H1 (cell line): Measurements from ENCODE around the gene METTL2A. TPM values are rescaled to one million over a fixed set of nuclear protein-coding genes. Genes with fewer than 3 reads are reported as not detected.

Experiments
- CTCF ChIA-PET: fragments of 300-600 bp; sonication (Branson Sonifier 250); formaldehyde crosslinking; loops from one replicate; lab custom pipeline; 2021; ENCODE audit not compliant: partially characterized antibody; lab: Charles Lee
- POLR2A ChIA-PET: fragments of 300-600 bp; sonication (Branson Sonifier 250); formaldehyde crosslinking; loops from one replicate; lab custom pipeline; 2021; ENCODE audit warnings: inconsistent platforms; ENCODE audit not compliant: partially characterized antibody; lab: Charles Lee
- DNase-seq, 2 experiments: peaks; one replicate each; pipeline versions ENCODE4 v3.0.0 to v3.0.0-alpha.2; 2010 to 2022; ENCODE audit warnings: low spot score in 2 of 2, low read depth in 1 of 2, mixed read lengths in 1 of 2
- FAIRE-seq: peaks from 2 replicates; lab custom pipeline; 2011; peaks lifted over from hg19 to GRCh38; lab: Jason Lieb, UNC
- H2AFZ ChIP-seq: 2 replicates; pipeline ENCODE4 v1.8.1; 2012; ENCODE audit warnings: low read length, inconsistent platforms
- H2AK5ac ChIP-seq: 2 replicates; pipeline ENCODE4 v1.6.1; 2013; ENCODE audit warnings: low read depth, low read length
- H2BK120ac ChIP-seq: replicated peaks from 2 replicates; pipeline ENCODE3; 2013; ENCODE audit warnings: low read depth, low read length, inconsistent platforms
- H2BK12ac ChIP-seq: 2 replicates; pipeline ENCODE4 v1.6.1; 2013; ENCODE audit warnings: low read depth, low read length
- H2BK15ac ChIP-seq: 2 replicates; pipeline ENCODE4 v1.6.1; 2013; ENCODE audit warnings: low read length
- H2BK20ac ChIP-seq: 2 replicates; pipeline ENCODE4 v1.6.1; 2013; ENCODE audit warnings: low read length
- H2BK5ac ChIP-seq: 2 replicates; pipeline ENCODE4 v1.6.1; 2013; ENCODE audit warnings: low read depth, low read length
- H3K14ac ChIP-seq: 2 replicates; pipeline ENCODE4 v1.6.1; 2013; ENCODE audit warnings: inconsistent platforms; ENCODE audit not compliant: insufficient read length
- H3K18ac ChIP-seq: 2 replicates; pipeline ENCODE4 v1.6.1; 2013; ENCODE audit warnings: low read length; ENCODE audit errors: extremely low read depth
- H3K23ac ChIP-seq: 2 replicates; pipeline ENCODE4 v1.6.1; 2013; ENCODE audit warnings: inconsistent platforms; ENCODE audit not compliant: insufficient read length
- H3K23me2 ChIP-seq: 2 replicates; pipeline ENCODE4 v1.6.1; 2013; ENCODE audit warnings: low read depth, low read length
- H3K27ac ChIP-seq: 2 replicates; pipeline ENCODE4 v1.6.1; 2011; ENCODE audit warnings: low read depth, low read length, inconsistent platforms
- H3K27me3 ChIP-seq, 4 experiments: replicated peaks in 1 of 4; 1 replicate in 1 of 4; 2 replicates in 3 of 4; pipeline versions ENCODE4 v1.6.1 to v1.8.1; 2011 to 2013; ENCODE audit warnings: low read length in 3 of 4, mild to moderate bottlenecking in 3 of 4, inconsistent platforms in 2 of 4, mixed read lengths in 2 of 4, moderate library complexity in 1 of 4; ENCODE audit not compliant: control insufficient read depth in 3 of 4, insufficient read depth in 3 of 4; ENCODE audit errors: extremely low read depth in 1 of 4
- H3K36me3 ChIP-seq, 4 experiments: 2 replicates each; pipeline versions ENCODE4 v1.6.1 to v1.8.1; 2011 to 2013; ENCODE audit warnings: mild to moderate bottlenecking in 4 of 4, low read length in 3 of 4, moderate library complexity in 2 of 4, control low read depth in 1 of 4, inconsistent platforms in 1 of 4; ENCODE audit not compliant: insufficient read depth in 4 of 4, control insufficient read depth in 2 of 4
- H3K4ac ChIP-seq: replicated peaks from 2 replicates; pipeline ENCODE3; 2013; ENCODE audit warnings: low read length, low read depth, mixed read lengths, inconsistent platforms; ENCODE audit not compliant: insufficient read length
- H3K4me1 ChIP-seq, 4 experiments: replicated peaks in 1 of 4; 1 replicate in 1 of 4; 2 replicates in 3 of 4; pipeline versions ENCODE4 v1.6.1 to v1.8.1; 2011 to 2013; ENCODE audit warnings: low read length in 3 of 4, inconsistent platforms in 2 of 4, mixed read lengths in 1 of 4; ENCODE audit not compliant: insufficient read depth in 4 of 4, control insufficient read depth in 3 of 4
- H3K4me2 ChIP-seq, 2 experiments: 2 replicates each; pipeline versions ENCODE4 v1.6.1 to v1.8.1; 2011 to 2013; ENCODE audit warnings: low read depth in 2 of 2, low read length in 2 of 2, control low read depth in 1 of 2, inconsistent platforms in 1 of 2, mild to moderate bottlenecking in 1 of 2; ENCODE audit not compliant: insufficient read depth in 1 of 2
- H3K4me3 ChIP-seq, 4 experiments: fragments of 200-600, 300-600 bp in 1 of 4; sonication (generic), shearing (Covaris generic), sonication (Bioruptor Twin) in 1 of 4; 2 replicates each; pipeline versions ENCODE4 v1.5.1 to v1.8.1; 2011 to 2016; ENCODE audit warnings: low read length in 4 of 4, low read depth in 3 of 4, control low read depth in 2 of 4, inconsistent platforms in 2 of 4, mild to moderate bottlenecking in 2 of 4, mixed read lengths in 1 of 4, moderate library complexity in 1 of 4; ENCODE audit not compliant: insufficient read depth in 2 of 4; ENCODE audit errors: extremely low read depth in 1 of 4
- H3K56ac ChIP-seq: replicated peaks from 2 replicates; pipeline ENCODE3; 2013; ENCODE audit warnings: low read depth, mild to moderate bottlenecking, mixed read lengths, low read length, inconsistent platforms; ENCODE audit not compliant: insufficient read length
- H3K79me1 ChIP-seq: 2 replicates; pipeline ENCODE4 v1.6.1; 2013; ENCODE audit warnings: low read depth, low read length, control low read depth
- H3K79me2 ChIP-seq, 2 experiments: 2 replicates each; pipeline versions ENCODE4 v1.6.1 to v1.8.1; 2012 to 2013; ENCODE audit warnings: low read length in 2 of 2, mild to moderate bottlenecking in 2 of 2, inconsistent platforms in 1 of 2; ENCODE audit not compliant: insufficient read depth in 2 of 2, control insufficient read depth in 1 of 2
- H3K9ac ChIP-seq, 4 experiments: replicated peaks in 1 of 4; 1 replicate in 1 of 4; 2 replicates in 3 of 4; pipeline versions ENCODE4 v1.6.1 to v1.8.1; 2011 to 2013; ENCODE audit warnings: low read depth in 3 of 4, low read length in 3 of 4, control low read depth in 2 of 4, mild to moderate bottlenecking in 2 of 4, moderate library complexity in 2 of 4, inconsistent platforms in 1 of 4; ENCODE audit errors: extremely low read depth in 1 of 4
- H3K9me3 ChIP-seq, 2 experiments: 2 replicates each; pipeline versions ENCODE4 v1.6.1 to v1.8.1; 2012 to 2013; ENCODE audit warnings: mild to moderate bottlenecking in 2 of 2, moderate library complexity in 2 of 2, control low read depth in 1 of 2, inconsistent platforms in 1 of 2, low read depth in 1 of 2, low read length in 1 of 2, mixed read lengths in 1 of 2; ENCODE audit not compliant: insufficient read depth in 2 of 2
- H4K20me1 ChIP-seq, 2 experiments: replicated peaks in 1 of 2; 2 replicates each; pipeline versions ENCODE3 to v1.8.1; 2011 to 2013; ENCODE audit warnings: inconsistent platforms in 2 of 2, low read length in 2 of 2, mild to moderate bottlenecking in 1 of 2; ENCODE audit not compliant: insufficient read depth in 2 of 2, control insufficient read depth in 1 of 2
- H4K5ac ChIP-seq: 2 replicates; pipeline ENCODE4 v1.6.1; 2013; ENCODE audit warnings: low read length, low read depth, mixed read lengths, inconsistent platforms; ENCODE audit not compliant: insufficient read length
- H4K8ac ChIP-seq: 2 replicates; pipeline ENCODE4 v1.8.0; 2013; ENCODE audit warnings: mild to moderate bottlenecking, moderate library complexity, low read length, inconsistent platforms; ENCODE audit not compliant: insufficient read depth; ENCODE audit errors: extremely low read depth
- H4K91ac ChIP-seq: replicated peaks from 2 replicates; pipeline ENCODE3; 2013; ENCODE audit warnings: low read length, mixed read lengths, inconsistent platforms; ENCODE audit not compliant: insufficient read length
- CBX8 ChIP-seq: fragments of 300-800, 300-1000 bp; sonication (generic); IDR thresholded peaks from 2 replicates; pipeline ENCODE4 v1.7.1; 2016; ENCODE audit warnings: low read depth, low read length, borderline replicate concordance
- EP300 ChIP-seq, 2 experiments: IDR thresholded peaks; 1 replicate in 1 of 2; 2 replicates in 1 of 2; pipeline ENCODE4 v1.6.1; 2011 to 2012; ENCODE audit warnings: low read depth in 2 of 2, low read length in 2 of 2, mild to moderate bottlenecking in 2 of 2, borderline replicate concordance in 1 of 2, inconsistent platforms in 1 of 2, moderate library complexity in 1 of 2
- KDM5A ChIP-seq: fragments of 200-600 bp; IDR thresholded peaks from 2 replicates; pipeline ENCODE4 v1.7.1; 2012; ENCODE audit warnings: mild to moderate bottlenecking, low read length, inconsistent platforms, mixed read lengths
- SP2 ChIP-seq: IDR thresholded peaks from 2 replicates; pipeline ENCODE4 v1.6.1; 2012; ENCODE audit warnings: mild to moderate bottlenecking, low read length, inconsistent platforms
- WGBS, 2 experiments: shearing (Covaris generic) in 1 of 2; methylation state at CpG; one replicate each; pipeline versions ENCODE4 v1.1.6 to v1.1.7; 2013 to 2015; ENCODE audit warnings: low lambda C conversion rate in 2 of 2, mixed read lengths in 2 of 2, inconsistent platforms in 1 of 2, low coverage in 1 of 2, missing lambda C conversion rate in 1 of 2; ENCODE audit not compliant: insufficient replicate concordance in 2 of 2, insufficient coverage in 1 of 2, insufficient read length in 1 of 2; ENCODE audit errors: extremely low coverage in 1 of 2, missing lambda C conversion rate in 1 of 2; 5-methylcytosine and 5-hydroxymethylcytosine counted together
- polyA plus RNA-seq, 7 experiments: library from polyadenylated mRNA; depleted of rRNA in 3 of 7; stranded (reverse) in 5 of 7; unstranded in 2 of 7; fragments of >200 nt in 5 of 7; fragments of 200-250 nt in 2 of 7; gene quantifications; 1 replicate in 5 of 7; 2 replicates in 1 of 7; 4 replicates in 1 of 7; pipeline versions ENCODE4 v1.2.1 to v1.2.3, GENCODE V29; 2011 to 2013; ENCODE audit warnings: missing spikeins in 2 of 7, mixed read lengths in 2 of 7
- total RNA-seq: library from RNA; stranded (reverse); fragmentation: NEBNext Ultra II Directional; extraction: Animal tissue kit (Norgen Biotek cat#: 25700); gene quantifications from 2 replicates; pipeline ENCODE4 v1.2.1, GENCODE V29; 2021

The METTL2A gene
- total and polyA plus RNA-seq, 2 of the 8 experiments (the other 6 are each of a cell fraction or from before 2014, with no cell fraction given): 16.2 to 40.5 TPM

DNA sequence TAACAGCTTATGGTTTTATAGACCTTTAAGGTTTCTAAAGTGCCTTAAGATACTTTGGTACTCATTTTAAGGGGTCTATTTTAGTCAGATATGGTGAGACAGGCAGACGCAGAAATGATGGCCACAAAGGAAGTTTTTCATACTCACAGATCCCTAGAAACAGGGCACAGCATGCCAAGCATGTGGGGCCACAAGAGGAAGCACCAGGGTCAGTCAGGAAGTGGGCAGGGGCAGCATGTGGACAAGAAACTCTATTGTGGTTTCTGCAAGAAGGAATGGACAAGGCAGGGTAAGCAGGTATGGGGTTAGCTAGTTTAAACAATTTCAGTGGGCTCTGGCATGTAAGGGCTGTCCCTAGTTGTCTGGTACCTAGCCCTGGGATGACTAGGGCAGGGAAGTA, 34.8 kb upstream of the METTL2A start:
- no peak overlapping the region for H3K18ac ChIP-seq
- H3K9ac ChIP-seq: no peak overlapping the region
- no peak overlapping the region for H3K14ac ChIP-seq
- H3K27me3 ChIP-seq: no peaks in the 10 kb centered on the region
- no peaks in the 10 kb centered on the region for H3K23me2 ChIP-seq
- H2BK12ac ChIP-seq: no peak overlapping the region
- H3K4me3 ChIP-seq: no peak overlapping the region
- H3K4ac ChIP-seq: no peak overlapping the region
- no peak overlapping the region for H2AK5ac ChIP-seq
- no peak overlapping the region for H2AFZ ChIP-seq
- 88% methylated on average over 1 of the region's 1 CpG; no CpG with 5 or more reads in 1 of the 2 experiments for WGBS, 2 experiments
- no peak for FAIRE-seq
- no peak overlapping the region for H3K27ac ChIP-seq
- no peaks in the 10 kb centered on the region for H3K9me3 ChIP-seq
- no peak overlapping the region for H2BK20ac ChIP-seq
- H3K23ac ChIP-seq: no peak overlapping the region
- H2BK120ac ChIP-seq: no peak overlapping the region
- no peaks in the 10 kb centered on the region for H4K20me1 ChIP-seq
- H3K56ac ChIP-seq: no peak overlapping the region
- no peaks in the 10 kb centered on the region for H3K36me3 ChIP-seq
- H2BK5ac ChIP-seq: no peak overlapping the region
- H4K8ac ChIP-seq: no peak overlapping the region
- H4K91ac ChIP-seq: no peak overlapping the region
- POLR2A ChIA-PET: no interaction called here
- no peak for TF ChIP-seq CBX8
- no peak for TF ChIP-seq EP300 (IDR thresholded peaks at IDR 0.05; ENCODE audit: borderline replicate concordance in 1 of 2, low read depth in 2 of 2, low read length in 2 of 2)
- TF ChIP-seq KDM5A: no peak
- TF ChIP-seq SP2: no peak
- no peak overlapping the region for H4K5ac ChIP-seq
- no peaks in the 10 kb centered on the region for H3K79me2 ChIP-seq
- no peak overlapping the region for H3K4me2 ChIP-seq
- CTCF ChIA-PET: no interaction called here
- DNase-seq: no peak
- H2BK15ac ChIP-seq: no peak overlapping the region
- no peaks in the 10 kb centered on the region for H3K79me1 ChIP-seq
- no peaks in the 10 kb centered on the region; a peak in 1 of 7 replicates for H3K4me1 ChIP-seq
